GM12873 (cell line): ENCODE measurements around the gene USP3.

ENCODE experiments used
- CTCF ChIP-seq: IDR thresholded peaks from 2 replicates; pipeline ENCODE4 v1.5.1; 2012; ENCODE audit warnings: low read depth, mild to moderate bottlenecking, moderate library complexity, low read length, control low read depth; ENCODE audit not compliant: insufficient read depth; ENCODE audit errors: missing control alignments

The USP3 gene

GRCh38 chr15:63523306-63523990 lies 19.1 kb downstream of the USP3 start:
- TF ChIP-seq CTCF: no peak

GRCh38 chr15:63524316-63525015 lies 20.1 kb downstream of the USP3 start:
- TF ChIP-seq CTCF: no peak

GRCh38 chr15:63526401-63526800 lies 22.0 kb downstream of the USP3 start:
- TF ChIP-seq CTCF: no peak

GRCh38 chr15:63528138-63528659 lies 23.8 kb downstream of the USP3 start:
- no peak for TF ChIP-seq CTCF

DNA sequence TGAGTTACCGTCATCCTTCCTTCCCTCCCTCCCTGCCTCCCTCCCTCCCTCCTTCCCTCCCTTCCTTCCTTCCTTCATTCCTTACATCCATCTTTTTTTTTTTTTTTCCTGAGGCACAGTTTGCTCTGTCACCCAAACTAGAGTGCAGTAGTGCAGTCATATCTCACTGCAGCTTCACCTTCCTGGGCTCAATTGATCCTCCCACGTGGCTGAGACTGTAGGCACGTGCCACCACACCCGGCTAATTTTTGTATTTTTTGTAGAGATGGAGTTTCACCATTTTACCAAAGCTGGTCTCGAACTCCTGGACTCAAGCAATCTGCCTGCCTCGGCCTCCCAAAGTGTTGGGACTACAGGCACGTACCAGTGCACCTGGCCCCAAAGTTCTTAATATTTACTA lies 25.8 kb downstream of the USP3 start:
- no peak for TF ChIP-seq CTCF

- no peak for TF ChIP-seq CTCF
Measured at GRCh38 chr15:63530752-63531299, 26.4 kb downstream of the USP3 start.

DNA sequence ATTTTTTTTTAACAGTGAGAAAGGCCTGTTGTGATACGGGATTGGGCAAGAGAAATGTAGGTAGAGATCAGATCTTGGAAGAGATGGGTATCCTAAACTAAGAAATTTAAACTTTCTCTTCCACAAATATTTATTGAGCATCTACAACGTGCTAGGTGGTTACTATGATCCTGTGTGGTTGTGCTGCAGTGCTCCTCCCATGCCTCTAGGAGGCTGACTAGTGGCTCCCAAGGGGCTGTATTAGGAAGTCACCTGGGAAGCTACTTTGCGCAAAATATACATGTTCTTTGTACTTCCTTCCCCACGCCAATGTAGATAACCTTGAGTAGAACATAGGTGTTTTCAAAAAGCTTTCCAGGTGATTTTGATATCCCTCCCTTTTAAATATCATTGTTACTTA lies 27.2 kb downstream of the USP3 start:
- TF ChIP-seq CTCF: peak; percentile 51
